ENCODE results near the gene AUTS2. TPM values are rescaled to one million over a fixed set of nuclear protein-coding genes. Genes with fewer than 3 reads are reported as not detected.
"Not testable (repeated sequence)": the region's sequence is repeated elsewhere in the genome, so short reads cannot be mapped to it uniquely, and the experiment has no call there.

AUTS2 gene
- total RNA-seq, 1 experiment from 2014 or later, result 13.9 TPM

DNA sequence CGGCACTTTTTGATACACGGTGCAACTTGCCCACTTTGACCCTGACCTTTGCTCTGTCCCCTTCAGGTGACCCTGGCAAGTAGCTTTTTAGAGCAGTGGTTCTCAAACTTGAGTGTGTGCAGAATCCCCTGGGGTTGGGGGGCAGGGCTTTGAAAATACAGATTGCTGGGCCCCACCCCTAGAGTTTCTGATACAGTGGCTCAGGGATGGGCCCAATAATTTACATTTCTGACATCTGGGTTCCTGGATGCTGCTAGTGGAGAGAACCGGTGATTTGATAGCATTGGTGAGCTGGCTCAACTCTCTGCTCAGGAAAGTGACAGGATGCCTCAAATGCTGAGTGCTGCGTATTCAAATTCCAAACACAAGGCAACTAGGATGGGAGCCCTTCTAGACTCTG lies 995.9 kb downstream of the AUTS2 start:
- no peak for DNase-seq (ENCODE audit: low read depth)

DNA sequence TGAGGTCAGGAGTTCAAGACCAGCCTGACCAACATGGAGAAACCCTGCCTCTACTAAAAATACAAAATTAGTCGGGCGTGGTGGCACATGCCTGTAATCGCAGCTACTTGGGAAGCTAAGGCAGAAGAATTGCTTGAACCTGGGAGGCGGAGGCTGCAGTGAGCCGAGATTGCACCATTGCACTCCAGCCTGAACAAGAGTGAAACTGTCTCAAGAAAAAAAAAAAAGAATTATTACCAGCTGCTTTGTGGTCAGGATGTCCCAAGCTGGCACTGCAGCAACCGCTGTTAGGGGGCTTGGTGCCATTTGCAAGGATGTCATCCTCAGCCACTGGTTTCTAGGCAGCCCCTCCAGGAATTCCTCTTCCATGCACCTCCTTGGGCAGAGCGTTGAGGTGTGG lies 996.6 kb downstream of the AUTS2 start:
- not testable (repeated sequence) for DNase-seq (ENCODE audit: low read depth)

DNA sequence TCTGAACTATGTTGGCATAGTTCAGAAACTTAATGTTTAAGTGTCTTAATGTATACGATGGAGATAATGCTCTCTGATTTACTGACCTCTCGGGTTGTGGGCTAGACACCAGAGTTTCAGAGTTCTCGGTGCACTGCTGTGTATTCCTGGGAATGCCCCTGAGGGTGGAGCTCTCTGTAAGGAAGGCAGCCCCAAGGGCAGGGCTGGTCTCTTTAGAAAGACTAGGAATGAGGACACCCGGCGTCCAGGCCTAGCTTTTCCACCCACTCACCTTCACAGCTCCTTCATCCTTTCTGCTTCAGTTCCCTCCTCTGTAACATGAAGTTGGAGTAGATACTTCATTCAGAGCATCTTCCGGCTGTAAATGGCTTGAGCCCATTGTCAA lies 997.1 kb downstream of the AUTS2 start:
- DNase-seq (ENCODE audit: low read depth), result peak; percentile 36

DNA sequence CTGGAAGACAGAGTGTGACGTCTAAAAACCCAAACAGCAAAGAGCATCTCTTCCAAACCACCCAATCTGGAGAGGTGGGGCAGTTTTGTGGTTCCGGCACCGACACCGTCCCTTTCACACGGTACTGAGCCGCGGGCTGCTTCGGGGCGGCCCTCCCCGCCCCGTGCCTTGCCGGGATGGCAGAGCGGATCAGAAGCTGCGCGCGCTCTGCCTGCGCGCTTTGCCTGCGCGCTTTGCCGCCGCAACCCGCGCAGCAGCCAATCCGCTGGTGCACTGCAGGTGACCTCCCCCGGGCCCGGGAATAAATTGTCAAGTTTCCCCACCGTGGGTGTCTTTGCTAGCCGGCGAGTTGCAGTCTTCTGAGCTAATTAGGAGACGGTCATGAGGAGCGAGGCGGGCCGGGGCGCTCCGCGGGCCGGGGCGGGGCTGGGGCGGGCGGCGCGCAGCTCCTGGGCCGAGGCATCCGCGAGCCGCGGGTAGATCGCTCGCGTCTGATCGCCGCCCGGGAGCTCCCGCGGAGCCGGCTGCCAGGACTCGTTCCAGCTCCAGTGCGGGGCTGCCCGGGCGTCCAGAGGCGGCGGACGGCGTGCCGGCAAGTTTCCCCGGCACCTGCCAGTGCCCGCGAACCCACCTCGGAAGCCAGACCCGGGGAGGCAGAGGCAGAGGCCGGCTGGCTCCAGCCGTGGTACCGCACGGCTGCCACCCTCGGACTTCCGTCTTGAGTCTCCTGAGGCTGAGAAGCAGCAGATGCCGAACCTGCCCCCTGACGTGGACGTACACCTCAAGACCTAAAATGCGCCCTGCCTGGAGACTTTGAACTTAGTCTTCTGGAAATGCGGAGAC lies 997.7 kb downstream of the AUTS2 start:
- DNase-seq (ENCODE audit: low read depth), result peak; percentile 62

DNA sequence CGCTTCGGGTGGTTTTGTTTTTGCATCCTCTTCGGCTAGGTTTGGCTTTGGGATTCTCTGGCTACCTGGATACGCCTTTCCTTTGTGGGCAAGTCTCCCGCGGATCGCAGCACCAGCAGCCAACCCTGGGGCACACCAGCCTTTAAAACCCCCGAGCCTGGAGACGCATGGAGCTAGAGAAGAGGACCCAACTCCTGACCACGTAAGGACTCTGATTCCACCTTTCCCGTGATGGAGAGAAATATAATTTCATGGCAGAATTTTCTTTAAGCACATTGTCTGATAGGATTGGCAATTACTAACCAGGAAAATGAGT lies 998.3 kb downstream of the AUTS2 start:
- no peak for DNase-seq (ENCODE audit: low read depth)

DNA sequence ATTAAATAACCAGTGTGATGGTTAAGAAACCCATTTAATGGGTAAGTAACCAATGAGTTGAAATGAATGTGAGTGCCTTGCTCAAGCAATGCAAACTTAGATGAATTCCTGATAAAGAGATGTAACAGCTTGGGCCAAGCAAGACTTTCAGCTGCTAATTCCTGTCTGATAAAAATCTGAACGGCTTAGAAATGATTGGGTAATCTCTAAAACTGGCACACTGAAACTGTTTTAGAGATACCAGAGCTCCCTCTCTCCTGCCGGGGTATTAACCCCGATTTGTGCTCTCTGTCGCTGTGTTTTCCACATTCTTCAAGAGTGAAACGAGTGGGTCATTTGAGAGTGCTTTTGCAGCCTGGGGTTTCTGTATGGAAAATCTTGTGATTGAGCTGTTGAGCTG lies 998.8 kb downstream of the AUTS2 start:
- no peak for DNase-seq (ENCODE audit: low read depth)

DNA sequence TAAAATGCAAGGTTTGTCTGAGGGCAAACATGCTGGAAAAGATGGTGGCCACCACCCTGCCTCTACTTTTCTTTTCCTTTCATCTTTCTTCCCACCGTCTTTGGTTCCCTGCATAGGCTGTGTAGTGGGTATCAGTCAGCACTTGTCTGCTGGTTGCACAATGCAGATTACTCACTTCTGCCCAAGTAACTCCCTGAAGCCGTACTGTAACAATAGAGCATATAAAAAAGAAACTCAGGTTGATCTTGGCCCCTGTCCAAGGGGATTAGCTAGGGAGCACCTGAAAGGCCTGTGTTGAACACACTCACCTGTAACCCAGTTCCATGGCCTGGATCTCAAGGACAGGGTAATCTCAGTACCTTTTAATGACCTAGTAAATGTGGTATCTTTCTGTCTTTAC lies 1000.7 kb downstream of the AUTS2 start:
- DNase-seq (ENCODE audit: low read depth), result peak; percentile 68

DNA sequence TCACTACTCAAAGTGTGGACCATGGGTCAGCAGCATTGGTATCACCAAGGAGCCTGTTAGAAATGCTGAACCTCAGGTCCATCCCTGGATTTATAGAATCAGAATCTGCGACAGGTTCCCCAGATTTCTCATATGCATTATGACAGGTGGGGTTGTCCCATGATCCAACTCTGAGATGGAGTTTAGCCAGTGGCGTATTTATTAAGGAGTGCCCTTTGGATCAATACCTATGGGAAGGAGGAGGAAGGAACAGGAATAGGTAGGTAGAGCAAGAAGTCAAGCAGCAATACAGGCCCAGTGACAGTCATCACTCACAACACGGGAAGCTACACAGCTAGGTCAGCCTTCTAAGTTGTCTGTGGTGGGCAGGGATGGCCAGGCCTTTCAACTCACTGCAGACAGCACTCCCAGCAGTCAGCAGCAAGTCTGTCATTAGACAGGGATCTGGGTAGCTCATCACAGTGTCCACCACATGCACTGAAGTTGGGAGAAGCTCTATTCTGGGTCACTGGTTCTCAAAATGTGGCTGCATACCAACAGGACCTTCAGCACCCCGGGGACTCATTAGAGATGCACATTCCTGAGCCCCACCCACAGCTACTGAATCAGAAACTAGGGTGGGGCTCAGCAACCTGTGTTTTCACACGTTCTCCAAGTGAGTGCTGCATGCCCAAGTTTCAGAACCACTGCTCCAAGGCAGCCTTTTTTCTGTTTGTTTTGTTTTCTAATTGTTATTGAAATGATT lies 1001.3 kb downstream of the AUTS2 start:
- DNase-seq (ENCODE audit: low read depth), result peak; percentile 27

DNA sequence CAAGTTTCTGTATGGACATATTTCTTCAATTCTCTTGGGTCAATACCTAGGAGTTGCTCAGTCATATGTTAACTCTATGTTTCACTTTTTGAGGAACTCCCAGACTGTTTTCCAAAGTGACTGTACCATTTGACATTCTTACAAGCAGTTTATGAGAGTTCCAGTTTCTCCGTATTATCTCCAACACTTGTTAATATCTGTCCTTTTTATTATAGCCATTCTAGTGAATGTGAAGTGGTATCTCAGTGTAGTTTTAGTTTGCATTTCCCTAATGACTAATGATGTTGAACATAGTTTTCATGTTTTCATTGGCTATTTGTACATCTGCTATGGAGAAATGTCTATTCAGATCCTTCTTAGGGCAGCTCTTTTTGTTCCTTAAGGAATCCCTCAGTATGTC lies 1002.7 kb downstream of the AUTS2 start:
- DNase-seq (ENCODE audit: low read depth), result no peak

DNA sequence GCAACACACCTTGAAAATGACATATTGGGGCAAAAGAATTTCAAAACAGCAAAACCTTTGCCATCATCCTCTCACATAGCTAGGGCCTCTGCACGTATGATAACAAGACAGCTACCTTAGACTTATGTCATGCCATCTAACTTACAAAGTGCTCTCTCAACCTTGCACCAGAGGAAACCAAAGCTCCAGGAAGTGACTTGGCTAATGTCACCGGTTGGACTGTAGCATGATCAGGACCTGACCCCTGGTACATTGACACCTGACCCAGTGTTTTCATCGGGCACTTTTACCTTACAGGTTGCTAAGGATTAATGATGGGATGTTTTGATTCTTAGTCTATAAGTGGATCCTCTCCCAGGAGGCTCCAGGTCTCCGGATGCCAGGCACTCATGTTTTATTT lies 1003.8 kb downstream of the AUTS2 start:
- no peak for DNase-seq (ENCODE audit: low read depth)

DNA sequence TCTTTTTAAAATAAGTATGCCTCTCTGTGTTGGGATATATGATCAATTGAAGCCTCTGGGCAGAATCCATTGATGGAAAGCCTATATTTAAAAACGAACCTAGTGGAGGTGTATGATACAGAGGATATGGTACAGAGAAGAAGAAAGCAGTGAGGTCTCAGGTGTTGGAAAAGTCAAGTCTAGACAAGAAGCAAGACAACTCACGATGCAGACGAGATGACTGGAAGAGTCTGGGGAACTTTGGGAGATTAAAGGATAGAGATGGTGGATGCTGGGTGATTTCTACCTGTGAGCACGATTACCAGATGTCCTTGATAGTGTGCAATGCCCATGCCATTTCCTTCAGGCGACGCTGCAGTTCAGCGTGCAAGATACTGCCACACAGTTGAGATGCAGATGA lies 1009.0 kb downstream of the AUTS2 start:
- DNase-seq (ENCODE audit: low read depth), result no peak

DNA sequence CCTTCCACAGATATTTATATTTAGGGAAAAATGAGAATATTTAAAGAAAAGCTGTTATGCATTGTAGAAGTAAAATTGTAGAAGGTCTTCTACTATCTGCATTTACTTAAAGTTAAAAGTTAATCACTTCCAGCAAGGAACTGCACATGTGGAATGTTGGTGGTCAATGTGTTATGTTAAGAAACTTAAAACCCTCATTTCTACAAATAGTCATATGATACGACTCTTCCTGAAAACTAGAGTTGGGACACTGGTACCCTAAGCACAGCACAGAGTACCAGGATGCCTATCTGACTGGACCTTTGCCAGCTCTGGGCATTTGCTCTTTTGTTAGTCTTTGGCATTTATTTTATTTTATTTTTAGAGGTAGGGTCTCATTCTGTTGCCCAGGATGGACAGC lies 1009.5 kb downstream of the AUTS2 start:
- no peak for DNase-seq (ENCODE audit: low read depth)

DNA sequence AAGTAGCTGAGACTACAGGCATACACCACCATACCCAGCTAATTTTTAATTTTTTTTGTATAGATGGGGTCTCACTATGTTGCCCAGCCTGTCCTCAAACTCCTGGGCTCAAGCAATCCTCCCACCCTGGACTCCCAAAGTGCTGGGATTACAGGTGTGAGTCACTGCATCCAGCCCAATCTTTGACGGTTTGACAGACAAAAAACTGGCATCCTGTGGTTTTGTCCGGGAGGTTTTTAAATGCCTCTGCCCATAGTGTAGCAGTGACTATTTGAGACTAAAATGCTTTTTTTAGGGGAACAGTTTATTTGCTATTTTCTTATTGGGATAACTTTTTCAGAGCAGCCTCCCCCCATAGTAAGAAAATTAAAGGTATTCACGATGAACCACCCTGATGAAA lies 1010.0 kb downstream of the AUTS2 start:
- peak; percentile 65 for DNase-seq (ENCODE audit: low read depth)

DNA sequence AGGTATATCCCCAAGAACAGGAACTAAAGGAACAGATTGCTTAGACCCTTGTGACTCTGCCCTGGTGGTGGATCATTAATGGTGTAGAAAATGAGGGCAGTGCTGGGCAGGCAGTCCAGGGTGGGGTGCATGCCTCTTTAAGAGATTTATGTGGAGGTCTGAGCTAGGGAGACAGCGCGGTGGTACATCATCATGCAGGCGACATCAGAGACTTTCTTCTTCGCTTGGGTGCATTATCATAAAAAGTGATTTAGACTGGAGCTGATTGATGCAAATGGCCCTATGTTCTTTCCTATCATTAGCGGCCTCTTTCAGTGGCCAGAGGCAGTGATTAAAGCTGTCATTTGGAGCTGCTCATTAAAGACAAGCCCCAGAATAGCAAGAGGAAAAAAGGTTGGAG lies 1014.5 kb downstream of the AUTS2 start:
- no peak for DNase-seq (ENCODE audit: low read depth)

DNA sequence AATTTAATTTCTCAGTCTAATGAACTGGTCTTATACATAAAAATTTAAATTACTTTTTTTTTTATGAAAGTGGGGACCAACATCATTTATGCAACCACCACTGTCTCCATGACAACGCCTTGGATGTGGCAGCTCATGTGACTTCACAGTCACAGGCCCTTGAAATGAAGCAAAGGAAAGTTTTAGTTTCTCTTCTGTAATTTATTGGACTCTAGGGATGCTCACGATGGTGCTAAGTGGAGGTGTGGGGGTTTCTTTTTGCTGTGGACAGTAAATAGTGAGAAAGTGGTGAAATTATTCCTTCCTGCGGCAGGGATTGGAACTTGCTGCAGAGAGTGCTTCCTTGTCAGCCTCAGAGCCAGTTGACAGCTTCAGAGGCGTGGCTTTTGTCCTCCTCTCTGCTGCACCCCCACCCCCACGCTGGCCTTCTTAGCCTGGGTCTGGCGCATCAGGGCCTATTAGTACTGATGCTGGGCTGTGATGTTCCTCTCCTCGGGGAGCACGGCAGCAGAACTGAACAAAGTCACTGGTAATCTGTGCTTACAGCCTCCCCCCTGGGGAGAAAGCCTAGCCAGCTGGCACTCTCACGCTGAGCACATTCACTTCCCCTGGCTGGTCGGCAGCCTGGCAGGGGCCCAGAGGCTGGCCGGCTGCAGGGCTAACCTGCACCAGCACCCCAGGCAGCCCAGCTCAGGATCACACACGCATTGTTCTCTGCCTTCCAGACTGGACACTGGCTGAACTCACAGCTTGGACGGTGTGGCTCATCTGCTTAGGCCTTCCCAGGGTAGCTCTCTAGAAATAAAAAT lies 1016.2 kb downstream of the AUTS2 start:
- DNase-seq (ENCODE audit: low read depth), result peak; percentile 83

DNA sequence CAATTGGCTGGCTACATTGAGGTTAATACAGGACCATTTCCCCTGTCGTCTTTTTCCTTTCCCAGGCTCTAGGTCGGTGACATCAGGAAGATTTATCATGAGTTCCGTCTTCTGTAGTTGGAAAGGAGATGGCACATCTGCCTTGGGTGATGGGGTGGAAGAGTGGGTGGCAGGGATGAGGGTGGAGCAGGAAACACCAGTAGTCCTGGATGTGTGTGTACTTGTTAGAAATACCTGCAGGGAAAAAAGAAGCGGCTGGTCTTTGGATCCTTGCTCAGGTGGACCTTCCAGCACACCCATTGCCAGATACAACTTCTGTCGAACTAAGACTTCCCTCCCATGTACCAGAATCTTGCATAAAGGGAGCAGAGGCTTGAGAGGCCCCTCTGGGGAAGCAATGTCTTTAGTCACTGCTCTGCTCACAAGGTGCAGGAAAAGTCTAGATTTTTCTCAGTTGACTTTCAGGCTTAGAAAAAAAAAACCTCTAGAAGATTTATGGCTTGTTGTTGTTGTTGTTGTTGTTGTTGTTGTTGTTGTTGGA lies 1016.9 kb downstream of the AUTS2 start:
- DNase-seq (ENCODE audit: low read depth), result no peak

DNA sequence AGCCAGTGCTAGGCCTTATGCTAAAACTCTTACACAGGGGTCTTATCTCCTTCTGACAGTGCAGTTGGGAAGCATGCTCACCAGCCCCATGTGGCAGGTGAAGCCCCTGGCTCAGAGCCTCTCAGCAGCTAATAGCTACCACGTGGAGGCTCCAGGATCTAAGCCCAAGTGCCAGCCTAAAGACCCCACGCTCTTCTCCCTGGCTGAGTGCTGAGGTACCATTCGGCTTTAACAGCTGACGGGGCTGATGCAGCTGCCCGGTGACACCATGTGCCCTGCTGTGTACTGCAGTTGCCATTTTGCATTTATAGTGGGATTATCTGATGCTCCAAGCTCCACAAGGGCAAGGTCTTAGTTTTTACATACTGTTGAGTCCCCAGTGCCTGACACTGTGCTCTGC lies 1017.9 kb downstream of the AUTS2 start:
- no peak for DNase-seq (ENCODE audit: low read depth)

DNA sequence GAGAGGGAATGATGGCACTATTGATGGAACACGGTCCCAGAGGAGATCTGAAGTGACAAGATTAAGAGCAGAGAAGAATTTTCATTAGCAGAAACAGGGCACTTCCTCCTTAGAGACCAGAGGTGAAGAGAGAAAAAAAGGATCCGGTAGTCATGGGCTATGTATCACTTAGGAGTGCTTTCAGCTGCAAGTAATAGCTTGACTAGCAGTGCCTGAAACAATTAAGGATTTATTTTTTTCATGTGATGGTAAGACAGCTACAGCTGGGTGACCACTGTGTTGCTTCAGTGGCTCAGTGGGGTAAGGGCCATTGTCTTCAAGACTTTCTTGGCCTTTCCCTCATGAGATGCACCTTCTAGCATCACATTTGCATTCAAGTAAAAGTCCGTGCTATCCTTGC lies 1018.5 kb downstream of the AUTS2 start:
- DNase-seq (ENCODE audit: low read depth), result no peak

DNA sequence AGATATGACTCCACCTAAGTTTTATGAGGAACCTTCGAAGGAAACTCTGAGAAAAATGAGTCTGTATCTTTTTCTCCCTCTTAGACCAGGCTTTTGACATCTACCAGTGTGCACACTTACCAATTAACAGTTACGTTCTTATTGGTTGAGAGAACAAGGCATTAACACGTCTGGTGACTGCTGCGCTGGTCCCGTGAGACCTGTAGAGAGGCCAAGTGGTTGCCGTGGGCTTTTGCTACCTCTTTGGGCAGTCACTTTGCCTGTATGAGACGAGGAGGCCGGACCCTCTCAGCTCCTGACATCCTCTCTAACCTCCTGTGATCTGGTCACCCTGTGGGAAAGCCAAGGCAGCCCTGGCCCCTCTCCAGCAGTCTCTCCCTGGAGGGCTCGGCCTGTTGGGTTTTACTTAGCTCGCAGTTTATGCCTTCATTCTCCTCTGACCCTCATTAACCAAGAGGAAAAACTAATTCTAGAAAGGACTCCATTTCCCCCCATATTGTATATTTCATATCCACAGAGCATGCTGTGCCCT lies 1019.8 kb downstream of the AUTS2 start:
- no peak for DNase-seq (ENCODE audit: low read depth)

DNA sequence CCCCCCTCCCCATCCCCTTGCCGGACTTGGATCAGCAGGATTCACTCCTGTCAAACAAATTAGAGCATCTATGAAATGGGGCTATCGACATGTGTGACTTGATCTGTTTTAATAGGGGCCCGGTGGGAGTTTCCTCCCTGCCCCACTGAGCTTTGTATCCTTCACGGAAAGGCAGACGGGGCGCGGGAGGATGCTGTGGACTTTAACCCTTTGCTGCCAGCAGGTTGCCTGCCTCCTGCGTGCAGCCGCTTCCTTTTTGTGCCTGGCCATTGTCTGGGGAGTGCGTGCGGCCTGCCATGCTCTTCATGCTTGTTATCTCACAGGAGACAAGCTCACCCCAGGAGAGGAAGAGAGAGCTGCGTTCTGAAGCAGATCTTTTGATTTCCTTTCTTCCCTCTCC lies 1020.9 kb downstream of the AUTS2 start:
- no peak for DNase-seq (ENCODE audit: low read depth)

DNA sequence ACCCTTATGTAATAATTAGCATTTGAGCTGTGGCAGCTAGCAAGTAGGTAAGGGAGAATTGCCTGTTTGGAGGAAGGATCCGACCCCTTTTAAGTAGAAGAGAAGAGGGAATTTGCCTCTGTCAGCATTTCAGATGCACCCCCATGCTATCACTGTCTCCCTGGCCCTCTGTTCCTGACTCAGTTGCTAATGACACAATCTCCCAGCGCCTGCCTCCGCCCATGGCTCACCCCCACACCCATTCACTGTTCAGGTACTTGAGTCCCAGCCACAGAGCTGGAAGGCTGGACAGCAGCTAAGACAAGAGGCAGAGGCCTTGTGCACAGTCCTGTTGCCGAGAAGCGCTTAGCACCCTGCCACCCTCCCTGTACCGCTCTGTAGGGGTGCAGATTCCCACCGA lies 1021.4 kb downstream of the AUTS2 start:
- DNase-seq (ENCODE audit: low read depth), result no peak
